Measurements from ENCODE around the gene MYO1D. TPM values are rescaled to one million over a fixed set of nuclear protein-coding genes. Genes with fewer than 3 reads are reported as not detected.
"Not testable (repeated sequence)": the region's sequence is repeated elsewhere in the genome, so short reads cannot be mapped to it uniquely, and the experiment has no call there.

Gene MYO1D
- total RNA-seq, 2 experiments from 2014 or later: 8.4 to 12.2 TPM

DNA sequence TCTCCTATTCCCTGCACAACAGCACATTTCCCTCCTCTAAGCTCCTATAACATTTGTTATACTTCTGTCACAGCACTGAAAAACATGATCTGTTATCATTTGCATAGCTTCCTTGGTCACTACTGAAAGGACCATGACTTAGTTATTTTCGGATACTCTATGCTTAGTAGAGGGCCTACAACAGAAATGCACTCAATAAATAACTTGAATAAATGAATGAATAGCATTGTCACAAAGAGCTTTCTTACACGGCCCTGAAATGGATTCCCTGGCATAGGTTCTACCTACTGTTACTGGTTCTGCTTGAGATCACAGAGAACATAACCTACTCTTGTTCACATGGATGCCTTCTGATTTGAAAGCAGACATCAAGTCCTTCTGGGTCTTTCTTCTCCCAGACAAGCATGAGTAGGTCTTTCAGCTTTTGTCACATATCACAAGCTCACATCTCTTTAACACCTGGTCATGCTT lies 41.6 kb downstream of the MYO1D start:
- Mint-ChIP-seq H3K36me3 (no peaks in the 10 kb centered on the region), H3K4me3 (no peak overlapping the region), H3K9me3 (ENCODE audit: low read depth) (no peaks in the 10 kb centered on the region), H3K27me3 (no peaks in the 10 kb centered on the region), H3K4me1 (peaks cover 2% of the 10 kb centered on the region), H3K27ac (no peak overlapping the region)
- no peak for DNase-seq
- CTCF ChIA-PET: interaction anchor here (2.5 kb wide), 1 partner anchor 41 kb away, joined by 12 read pairs; the partner anchor contains the start of gene MYO1D
- ATAC-seq: no peak

DNA sequence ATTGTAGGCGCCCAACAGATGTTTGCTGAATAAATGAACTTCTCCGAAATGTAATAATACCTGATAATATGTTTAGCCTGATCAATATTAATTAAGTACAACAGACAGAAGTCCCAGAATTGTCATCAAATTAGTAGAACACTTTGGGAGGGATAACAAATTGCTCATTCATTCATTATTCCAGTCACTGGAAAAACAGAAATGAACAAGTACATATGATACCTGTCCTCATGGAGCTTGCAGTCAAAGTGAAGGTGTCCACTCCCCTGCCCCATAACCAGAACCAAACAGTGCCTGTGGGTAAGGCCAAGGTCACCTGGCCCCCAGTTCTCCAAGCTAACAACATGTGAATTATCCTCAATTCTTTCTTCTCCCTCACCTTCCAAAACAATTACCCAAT lies 42.8 kb downstream of the MYO1D start:
- Mint-ChIP-seq H3K36me3 (no peaks in the 10 kb centered on the region), H3K4me1 (peaks cover 5% of the 10 kb centered on the region), H3K9me3 (ENCODE audit: low read depth) (no peaks in the 10 kb centered on the region), H3K27ac (no peak overlapping the region), H3K4me3 (no peak overlapping the region), H3K27me3 (peaks cover 2% of the 10 kb centered on the region)
- ATAC-seq (no peak), DNase-seq (no peak)
- CTCF ChIA-PET: interaction anchor here (2.5 kb wide), 1 partner anchor 42 kb away, joined by 12 read pairs; the partner anchor contains the start of gene MYO1D

DNA sequence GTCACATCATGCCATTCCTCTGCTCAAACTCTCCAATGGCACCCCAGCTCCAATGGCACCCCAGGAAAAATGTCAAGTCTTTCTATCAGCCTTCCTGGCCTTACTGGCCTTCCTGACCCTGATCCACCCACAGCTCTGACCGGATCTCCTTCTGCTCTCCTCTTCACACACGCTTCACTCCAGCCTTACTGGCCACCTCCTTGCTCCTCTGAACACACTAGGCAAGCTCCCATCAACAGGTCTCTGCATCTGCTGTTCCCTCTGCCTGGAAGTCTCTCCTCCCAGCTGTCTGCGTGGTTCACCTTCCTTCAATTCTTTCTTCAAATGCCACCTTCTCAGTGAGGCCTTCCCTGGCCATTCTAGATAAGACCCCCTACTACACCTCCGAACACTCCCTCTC lies 43.4 kb downstream of the MYO1D start:
- Mint-ChIP-seq H3K9me3 (ENCODE audit: low read depth) (no peaks in the 10 kb centered on the region), H3K4me1 (peaks cover 11% of the 10 kb centered on the region), H3K27me3 (peaks cover 2% of the 10 kb centered on the region), H3K4me3 (no peak overlapping the region), H3K36me3 (no peaks in the 10 kb centered on the region), H3K27ac (no peak overlapping the region)
- CTCF ChIA-PET: no interaction called here
- ATAC-seq: no peak
- DNase-seq: no peak

DNA sequence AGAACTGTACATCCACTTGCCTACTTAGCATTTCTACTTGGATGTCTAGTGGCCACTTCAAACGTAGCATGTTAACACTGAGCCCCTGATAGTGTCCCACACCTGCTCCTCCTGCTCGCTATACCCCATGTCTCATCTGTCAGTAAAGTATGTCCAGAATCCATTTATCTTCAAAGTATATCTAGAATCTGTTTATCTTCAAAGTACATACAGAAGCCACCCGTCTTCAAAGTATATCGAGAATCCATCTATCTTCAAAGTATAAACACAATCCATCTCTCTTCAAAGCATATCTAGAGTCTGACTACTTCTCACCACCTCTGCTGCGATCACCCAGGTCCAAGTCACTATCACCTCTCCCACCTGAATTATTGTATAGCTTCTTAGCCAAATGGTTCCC lies 43.8 kb downstream of the MYO1D start:
- peaks cover 2% of the 10 kb centered on the region for H3K27me3 Mint-ChIP-seq
- H3K9me3 Mint-ChIP-seq (ENCODE audit: low read depth): no peaks in the 10 kb centered on the region
- CTCF ChIA-PET: interaction anchor here (0.9 kb wide), 1 partner anchor 50 kb away, joined by 4 read pairs; no protein-coding TSS in a partner anchor

DNA sequence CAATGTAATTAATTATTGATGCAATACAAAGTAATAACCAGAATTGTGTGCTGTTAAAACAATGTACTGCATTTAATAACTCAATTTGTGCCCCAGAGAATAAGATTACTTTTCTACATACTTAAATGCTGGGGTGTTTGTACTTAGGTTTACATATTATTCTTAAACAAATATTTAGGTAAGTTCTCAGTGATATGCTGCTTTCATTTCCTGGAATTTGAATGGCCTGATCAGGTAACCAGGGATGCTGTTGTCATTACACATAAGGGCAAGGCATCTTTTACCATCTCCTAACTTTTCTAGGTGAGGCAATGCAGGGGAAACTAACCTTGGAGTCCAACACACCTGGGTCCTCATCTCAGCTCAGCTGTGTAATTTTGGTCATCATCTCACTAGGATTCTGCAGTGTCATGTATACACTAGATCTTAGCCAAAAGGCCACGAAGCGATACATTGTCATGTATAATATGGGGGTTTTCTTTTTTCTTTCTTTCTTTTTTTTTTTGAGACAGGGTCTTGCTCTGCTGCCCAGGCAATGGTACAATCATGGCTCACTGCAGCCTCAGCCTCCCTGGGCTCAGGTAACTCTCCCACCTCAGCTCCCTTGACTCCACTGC lies 45.2 kb downstream of the MYO1D start:
- Mint-ChIP-seq H3K4me1 (peaks cover 26% of the 10 kb centered on the region), H3K36me3 (no peaks in the 10 kb centered on the region), H3K27me3 (peaks cover 2% of the 10 kb centered on the region), H3K27ac (no peak overlapping the region), H3K4me3 (no peak overlapping the region), H3K9me3 (ENCODE audit: low read depth) (no peaks in the 10 kb centered on the region)
- DNase-seq (no peak), ATAC-seq (no peak)
- CTCF ChIA-PET: interaction anchor here (0.9 kb wide), 1 partner anchor 48 kb away, joined by 4 read pairs; no protein-coding TSS in a partner anchor

More for the DNA sequence above, 43.8 kb downstream of the MYO1D start:
- no peak for ATAC-seq
- Mint-ChIP-seq H3K4me3 (no peak overlapping the region), H3K4me1 (peaks cover 15% of the 10 kb centered on the region), H3K36me3 (no peaks in the 10 kb centered on the region), H3K27ac (no peak overlapping the region)
- no peak for DNase-seq

DNA sequence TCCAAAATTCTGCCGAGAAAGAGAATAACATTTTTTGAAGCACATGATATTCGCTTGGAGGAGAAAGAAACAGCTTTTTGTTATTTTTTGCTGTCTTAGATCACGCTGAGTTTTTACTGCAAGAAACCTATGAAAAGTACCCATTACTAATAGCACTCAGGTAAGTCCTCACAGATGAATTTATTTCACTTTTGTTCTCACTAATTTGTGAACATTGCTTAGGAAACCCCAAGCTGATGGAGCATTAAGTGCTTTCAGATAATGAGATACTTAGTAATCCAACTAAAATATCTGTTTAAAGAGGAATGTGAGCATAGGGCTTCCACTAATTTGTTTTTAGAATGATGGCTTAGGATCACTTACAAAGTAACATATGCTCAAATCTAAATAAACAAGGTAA lies 45.7 kb downstream of the MYO1D start:
- CTCF ChIA-PET: no interaction called here
- H3K27me3 Mint-ChIP-seq: peaks cover 2% of the 10 kb centered on the region
- H3K4me1 Mint-ChIP-seq: peaks cover 26% of the 10 kb centered on the region
- H3K36me3 Mint-ChIP-seq: no peaks in the 10 kb centered on the region
- ATAC-seq (no peak), DNase-seq (no peak)
- H3K9me3 Mint-ChIP-seq (ENCODE audit: low read depth): no peaks in the 10 kb centered on the region
- no peak overlapping the region for H3K27ac Mint-ChIP-seq
- no peak overlapping the region for H3K4me3 Mint-ChIP-seq

DNA sequence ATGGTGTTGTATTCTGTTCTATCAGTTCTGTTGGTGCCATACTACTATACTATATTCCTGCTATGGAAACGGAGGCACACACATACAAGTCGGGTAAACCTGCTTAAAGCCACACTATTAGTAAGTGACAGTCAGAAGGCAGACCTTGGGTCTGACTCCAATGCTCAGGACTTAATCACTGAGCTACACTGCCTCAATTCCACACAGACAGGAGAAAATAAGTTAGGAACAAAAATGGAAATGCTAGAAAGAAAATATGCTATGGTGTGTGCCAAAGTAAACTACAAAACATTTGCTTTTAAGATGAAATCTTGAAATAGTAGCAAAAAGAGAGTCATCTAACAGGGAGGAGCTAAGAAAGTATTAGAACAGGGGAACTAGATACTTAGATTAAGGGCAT lies 48.1 kb downstream of the MYO1D start:
- no peaks in the 10 kb centered on the region for H3K9me3 Mint-ChIP-seq (ENCODE audit: low read depth)
- no peak for ATAC-seq
- H3K4me1 Mint-ChIP-seq: peaks cover 24% of the 10 kb centered on the region
- no peak overlapping the region for H3K27ac Mint-ChIP-seq
- no peak for DNase-seq
- H3K36me3 Mint-ChIP-seq: no peaks in the 10 kb centered on the region
- H3K27me3 Mint-ChIP-seq: peaks cover 5% of the 10 kb centered on the region
- no peak overlapping the region for H3K4me3 Mint-ChIP-seq
- CTCF ChIA-PET: interaction anchor here (0.7 to 3.6 kb wide), 4 partner anchors 15 to 48 kb away, joined by 3 to 16 read pairs (median 4); partner anchors contain the start of gene MYO1D

DNA sequence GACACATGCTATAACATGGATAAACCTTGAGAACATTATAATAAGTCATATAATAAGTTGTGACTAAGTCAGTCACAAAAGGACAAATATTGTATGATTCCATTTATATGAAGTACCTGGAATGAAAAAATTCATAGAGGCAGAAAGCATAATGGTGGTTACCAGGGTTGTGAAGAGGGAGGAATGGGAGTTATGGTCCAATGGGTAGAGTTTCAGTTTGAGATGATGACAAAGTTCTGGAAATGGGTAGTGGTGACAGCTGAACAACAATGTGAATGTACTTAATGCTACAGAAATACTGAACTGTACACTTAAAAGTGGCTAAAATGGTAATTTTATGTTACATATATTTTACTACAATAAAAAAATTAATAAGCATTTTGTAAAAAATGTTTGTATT lies 49.7 kb downstream of the MYO1D start:
- no peaks in the 10 kb centered on the region for H3K36me3 Mint-ChIP-seq
- no peak overlapping the region for H3K27ac Mint-ChIP-seq
- H3K9me3 Mint-ChIP-seq (ENCODE audit: low read depth): no peaks in the 10 kb centered on the region
- ATAC-seq: no peak
- CTCF ChIA-PET: interaction anchor here (1.3 to 3.6 kb wide), 2 partner anchors 50 kb away, joined by 3 to 16 read pairs; partner anchors contain the start of gene MYO1D
- peaks cover 26% of the 10 kb centered on the region for H3K4me1 Mint-ChIP-seq
- H3K27me3 Mint-ChIP-seq: peaks cover 5% of the 10 kb centered on the region
- DNase-seq: no peak
- no peak overlapping the region for H3K4me3 Mint-ChIP-seq

DNA sequence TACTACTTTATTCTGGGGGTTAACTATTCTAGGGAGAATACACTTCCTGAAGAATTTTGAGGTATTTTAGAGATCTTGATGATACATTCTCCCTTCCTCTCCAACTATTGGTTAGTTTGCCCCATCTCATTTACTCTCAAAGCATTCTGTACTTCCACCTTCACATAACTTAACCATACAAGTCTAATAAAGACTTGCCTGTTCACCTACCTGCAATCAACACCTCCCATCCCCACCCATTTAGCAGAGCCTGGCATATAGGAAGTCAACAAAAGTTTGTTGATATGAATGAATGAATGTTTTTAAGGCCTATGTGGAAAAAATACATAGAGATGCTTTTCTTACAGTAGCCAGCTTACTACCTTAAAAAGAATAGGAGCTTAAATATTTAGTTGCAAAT lies 50.8 kb downstream of the MYO1D start:
- Mint-ChIP-seq H3K4me1 (peaks cover 26% of the 10 kb centered on the region), H3K27ac (no peak overlapping the region), H3K27me3 (peaks cover 8% of the 10 kb centered on the region), H3K9me3 (ENCODE audit: low read depth) (no peaks in the 10 kb centered on the region), H3K4me3 (no peak overlapping the region), H3K36me3 (peaks cover 4% of the 10 kb centered on the region)
- no peak for ATAC-seq
- CTCF ChIA-PET: interaction anchor here (0.7 to 1.3 kb wide), 2 partner anchors 45 to 51 kb away, joined by 3 read pairs; partner anchors contain the start of gene MYO1D
- no peak for DNase-seq

DNA sequence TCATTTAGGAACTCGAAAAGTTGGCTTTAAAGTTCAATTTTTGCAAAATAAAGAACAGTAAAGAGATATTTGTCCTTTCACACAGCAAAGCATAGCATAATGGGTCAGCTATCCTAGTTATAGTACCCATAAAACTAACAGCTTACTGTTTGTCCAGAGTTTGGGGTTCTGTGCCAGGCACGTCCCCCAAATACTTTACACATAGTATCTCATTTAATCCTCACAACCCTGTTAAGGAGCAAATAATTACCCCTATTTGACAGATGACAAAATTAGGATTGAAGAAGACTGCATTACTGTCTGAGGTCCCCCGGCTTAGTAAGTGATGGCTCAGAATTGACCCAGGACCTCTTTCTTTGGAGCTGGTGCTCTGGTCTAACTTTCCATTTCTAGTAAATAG lies 52.6 kb downstream of the MYO1D start:
- ATAC-seq (no peak), DNase-seq (no peak)
- Mint-ChIP-seq H3K36me3 (peaks cover 4% of the 10 kb centered on the region), H3K4me3 (no peak overlapping the region), H3K27me3 (peaks cover 6% of the 10 kb centered on the region), H3K9me3 (ENCODE audit: low read depth) (no peaks in the 10 kb centered on the region), H3K27ac (no peak overlapping the region), H3K4me1 (peaks cover 31% of the 10 kb centered on the region)
- CTCF ChIA-PET: no interaction called here

DNA sequence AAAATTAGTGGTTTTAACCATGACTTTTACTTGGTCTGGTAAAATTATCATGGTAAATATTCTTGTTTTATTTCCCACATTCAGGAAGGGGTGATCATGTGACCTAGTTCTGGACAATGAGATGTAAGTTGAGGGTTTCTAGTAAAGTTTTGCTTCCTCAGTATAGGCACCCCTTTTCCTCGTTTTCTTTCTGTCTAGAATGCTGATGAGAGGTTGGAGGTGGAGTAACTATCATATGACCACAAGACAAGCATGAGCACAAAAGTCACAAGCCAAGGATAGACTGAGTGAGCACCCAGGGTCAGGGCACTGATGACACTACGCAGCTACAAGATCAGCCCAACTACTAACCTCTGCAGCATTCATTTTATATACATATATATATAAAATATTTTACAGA lies 53.9 kb downstream of the MYO1D start:
- Mint-ChIP-seq H3K36me3 (peaks cover 4% of the 10 kb centered on the region), H3K27me3 (peaks cover 6% of the 10 kb centered on the region), H3K9me3 (ENCODE audit: low read depth) (no peaks in the 10 kb centered on the region), H3K27ac (no peak overlapping the region), H3K4me3 (no peak overlapping the region), H3K4me1 (peaks cover 26% of the 10 kb centered on the region)
- CTCF ChIA-PET: no interaction called here
- ATAC-seq (no peak), DNase-seq (no peak)

DNA sequence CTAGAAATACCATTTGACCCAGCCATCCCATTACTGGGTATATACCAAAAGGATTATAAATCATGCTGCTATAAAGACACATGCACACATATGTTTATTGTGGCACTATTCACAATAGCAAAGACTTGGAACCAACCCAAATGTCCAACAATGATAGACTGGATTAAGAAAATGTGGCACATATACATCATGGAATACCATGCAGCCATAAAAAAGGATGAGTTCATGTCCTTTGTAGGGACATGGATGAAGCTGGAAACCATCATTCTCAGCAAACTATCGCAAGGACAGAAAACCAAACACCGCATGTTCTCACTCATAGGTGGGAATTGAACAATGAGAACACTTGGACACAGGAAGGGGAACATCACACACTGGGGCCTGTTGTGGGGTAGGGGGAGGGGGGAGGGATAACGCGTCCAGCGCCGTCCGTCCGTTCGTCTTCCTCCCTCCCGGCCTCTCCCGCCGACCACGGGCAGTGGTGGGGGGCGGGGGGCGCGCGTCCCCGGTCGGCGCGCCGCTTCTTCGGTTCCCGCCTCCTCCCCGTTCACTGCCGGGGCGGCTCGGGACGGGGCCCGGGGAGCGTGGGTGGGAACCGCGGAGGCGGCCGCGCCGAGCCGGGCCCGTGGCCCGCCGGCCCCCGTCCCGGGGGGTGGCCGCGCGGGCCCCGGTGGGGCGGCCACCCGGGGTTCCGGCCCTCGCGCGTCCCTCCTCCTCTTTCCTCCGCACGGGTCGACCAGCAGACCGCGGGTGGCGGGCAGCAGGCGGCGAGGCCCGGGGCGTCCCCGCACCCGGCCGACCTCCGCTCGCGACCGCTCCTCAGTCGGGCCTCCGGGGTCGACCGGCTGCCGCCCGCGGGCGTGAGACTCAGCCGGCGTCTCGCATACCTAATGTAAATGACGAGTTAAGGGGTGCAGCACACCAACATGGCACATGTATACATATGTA lies 54.7 kb downstream of the MYO1D start:
- DNase-seq; H3K9me3 Mint-ChIP-seq (ENCODE audit: low read depth): not testable (repeated sequence)

DNA sequence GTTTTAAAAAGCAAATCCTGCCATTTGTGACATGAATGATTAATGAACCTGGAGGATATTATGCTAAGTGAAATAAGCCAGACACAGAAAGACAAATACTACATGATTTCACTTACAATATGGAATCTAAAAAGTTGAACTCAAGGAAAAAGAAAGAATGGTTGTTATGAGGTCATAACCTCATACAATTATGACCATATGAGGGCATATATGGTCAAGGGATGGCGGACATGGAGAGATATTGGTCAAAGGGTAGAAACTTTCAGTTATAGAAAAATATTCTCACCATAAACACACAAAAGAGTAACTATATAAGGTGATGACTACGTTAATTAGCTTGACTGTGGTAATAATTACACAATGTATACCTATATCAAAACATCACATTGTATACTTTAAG lies 56.5 kb downstream of the MYO1D start:
- H3K27ac Mint-ChIP-seq: no peak overlapping the region
- no peaks in the 10 kb centered on the region for H3K9me3 Mint-ChIP-seq (ENCODE audit: low read depth)
- no peak for DNase-seq

More for the DNA sequence above, 54.7 kb downstream of the MYO1D start:
- CTCF ChIA-PET, H3K27me3 Mint-ChIP-seq, H3K36me3 Mint-ChIP-seq, H3K4me3 Mint-ChIP-seq, H3K27ac Mint-ChIP-seq: not testable (repeated sequence)
- peaks cover 20% of the 10 kb centered on the region for H3K4me1 Mint-ChIP-seq
- peak; percentile 39 for ATAC-seq

More for the DNA sequence above, 56.5 kb downstream of the MYO1D start:
- no peak for ATAC-seq
- H3K27me3 Mint-ChIP-seq: peaks cover 4% of the 10 kb centered on the region
- CTCF ChIA-PET: no interaction called here
- peaks cover 17% of the 10 kb centered on the region for H3K4me1 Mint-ChIP-seq
- no peak overlapping the region for H3K4me3 Mint-ChIP-seq
- peaks cover 4% of the 10 kb centered on the region for H3K36me3 Mint-ChIP-seq
